CD4-positive, alpha-beta T cell (primary cell): ENCODE measurements around the gene ASAH2. TPM values are rescaled to one million over a fixed set of nuclear protein-coding genes. Genes with fewer than 3 reads are reported as not detected.

ENCODE experiments used
- ATAC-seq: fragments of 200-7000 bp; cut with Tn5 transposase; one replicate; pipeline ENCODE4 v1.10.0; 2022; ENCODE audit warnings: mild to moderate bottlenecking; ENCODE audit not compliant: poor library complexity
- CTCF ChIA-PET: fragments of 350-600 bp; sonication (Branson Sonifier 250); formaldehyde crosslinking; loops from one replicate; lab custom pipeline; 2021; ENCODE audit warnings: antibody characterized with exemption, inconsistent platforms; lab: Charles Lee
- POLR2A ChIA-PET: fragments of 350-600 bp; sonication (Branson Sonifier 250); formaldehyde crosslinking; loops from one replicate; lab custom pipeline; 2021; ENCODE audit warnings: antibody characterized with exemption, inconsistent platforms; lab: Charles Lee
- DNase-seq, 14 experiments: peaks; one replicate each; pipeline ENCODE4 v3.0.0-alpha.2; 2013 to 2020; ENCODE audit warnings: mixed read lengths in 2 of 14
- H3K27ac ChIP-seq, 2 donors: one replicate each; pipeline versions ENCODE4 v1.5.1 to v1.7.0; 2013; ENCODE audit warnings: low read length in 2 of 2, low read depth in 1 of 2, mild to moderate bottlenecking in 1 of 2
- H3K27me3 ChIP-seq, 2 experiments: 1 replicate in 1 of 2; 2 replicates in 1 of 2; pipeline versions ENCODE4 v1.6.1 to v1.7.0; 2013; ENCODE audit warnings: low read length in 2 of 2, control low read depth in 1 of 2, mild to moderate bottlenecking in 1 of 2, moderate library complexity in 1 of 2; ENCODE audit not compliant: insufficient read depth in 2 of 2, control insufficient read depth in 1 of 2
- H3K36me3 ChIP-seq: one replicate; pipeline ENCODE4 v1.6.1; 2013; ENCODE audit warnings: low read length, control low read depth; ENCODE audit not compliant: insufficient read depth
- H3K4me1 ChIP-seq: one replicate; pipeline ENCODE4 v1.6.1; 2013; ENCODE audit warnings: low read length, control low read depth; ENCODE audit not compliant: insufficient read depth
- H3K4me3 ChIP-seq: one replicate; pipeline ENCODE4 v1.5.1; 2013; ENCODE audit warnings: mild to moderate bottlenecking, low read length, moderate library complexity
- H3K9me3 ChIP-seq, 2 experiments: 1 replicate in 1 of 2; 2 replicates in 1 of 2; pipeline versions ENCODE4 v1.6.1 to v1.7.0; 2013; ENCODE audit warnings: low read length in 2 of 2, mild to moderate bottlenecking in 2 of 2, control low read depth in 1 of 2, moderate library complexity in 1 of 2; ENCODE audit not compliant: control insufficient read depth in 1 of 2, insufficient read depth in 1 of 2
- H3K27ac Mint-ChIP-seq: one replicate; pipeline ENCODE4 v1.8.0; 2020; ENCODE audit warnings: mixed read lengths
- H3K27me3 Mint-ChIP-seq: one replicate; pipeline ENCODE4 v1.8.0; 2021; ENCODE audit warnings: mixed read lengths
- H3K36me3 Mint-ChIP-seq: one replicate; pipeline ENCODE4 v1.8.0; 2021; ENCODE audit warnings: low read depth, mixed read lengths
- H3K4me1 Mint-ChIP-seq: one replicate; pipeline ENCODE4 v1.8.0; 2021; ENCODE audit warnings: low read depth, mixed read lengths
- H3K4me3 Mint-ChIP-seq: one replicate; pipeline ENCODE4 v1.8.0; 2020; ENCODE audit warnings: mild to moderate bottlenecking, mixed read lengths
- H3K9me3 Mint-ChIP-seq: one replicate; pipeline ENCODE4 v1.8.0; 2020; ENCODE audit warnings: mixed read lengths
- CTCF ChIP-seq: fragments of 200-600 bp; IDR thresholded peaks from one replicate; pipeline ENCODE4 v1.8.0; 2022; ENCODE audit warnings: antibody characterized with exemption, mild to moderate bottlenecking
- intact Hi-C, 2 experiments: fragments of 100-400 bp; cut with DNase I in 1 of 2; cut with micrococcal nuclease in 1 of 2; formaldehyde crosslinking; loops; one replicate each; pipeline versions ENCODE4 v1.15.1 to v1.9.0; 2023 to 2025; cut with DNase I, micrococcal nuclease
- total RNA-seq, 174 experiments: library from RNA in 2 of 174; stranded (reverse) in 2 of 174; gene quantifications; one replicate each; pipeline ENCODE4 v1.2.3 and lab custom pipeline; 2021 to 2026

ASAH2 gene
- total RNA-seq, 2 experiments from 2014 or later: 1.1 to 2.1 TPM

- no peak for TF ChIP-seq CTCF
Measured at GRCh38 chr10:50234486-50234885, 16.8 kb downstream of the ASAH2 start.

GRCh38 chr10:50232261-50232639 is 19.1 kb downstream of the ASAH2 start:
- no peak overlapping the region for H3K27ac Mint-ChIP-seq

More at GRCh38 chr10:50234486-50234885, 16.8 kb downstream of the ASAH2 start:
- Histone ChIP-seq H3K9me3 (no peaks in the 10 kb centered on the region), H3K27me3 (peaks cover 4 to 22% of the 10 kb centered on the region in 2 experiments), H3K4me1 (no peaks in the 10 kb centered on the region), H3K36me3 (no peaks in the 10 kb centered on the region), H3K4me3 (no peak overlapping the region), H3K27ac (no peak overlapping the region)
- Mint-ChIP-seq H3K27me3 (peaks cover 69% of the 10 kb centered on the region), H3K36me3 (no peaks in the 10 kb centered on the region), H3K4me3 (no peak overlapping the region), H3K9me3 (no peaks in the 10 kb centered on the region), H3K27ac (no peak overlapping the region), H3K4me1 (no peaks in the 10 kb centered on the region)
- ChIA-PET POLR2A (no interaction called here), CTCF (no interaction called here)
- DNase-seq (no peak), ATAC-seq (no peak)
- intact Hi-C loops: no loop called here

GRCh38 chr10:50231515-50232260 is 19.6 kb downstream of the ASAH2 start:
- Mint-ChIP-seq H3K4me3 (no peak overlapping the region), H3K9me3 (no peaks in the 10 kb centered on the region), H3K27ac (no peak overlapping the region), H3K36me3 (no peaks in the 10 kb centered on the region), H3K27me3 (peaks cover 53% of the 10 kb centered on the region), H3K4me1 (no peaks in the 10 kb centered on the region)
- no peak overlapping the region for H3K4me3 ChIP-seq
- TF ChIP-seq CTCF: no peak
- POLR2A ChIA-PET: no interaction called here
- intact Hi-C loops: no loop called here
- no peak overlapping the region for H3K27ac ChIP-seq
- peaks cover 4 to 26% of the 10 kb centered on the region in 2 experiments for H3K27me3 ChIP-seq
- no peaks in the 10 kb centered on the region for H3K9me3 ChIP-seq
- no peaks in the 10 kb centered on the region for H3K36me3 ChIP-seq
- CTCF ChIA-PET: no interaction called here
- H3K4me1 ChIP-seq: no peaks in the 10 kb centered on the region
- no peak for ATAC-seq
- no peak for DNase-seq

More at GRCh38 chr10:50232261-50232639, 19.1 kb downstream of the ASAH2 start:
- no peak overlapping the region for H3K27ac ChIP-seq
- no peak for TF ChIP-seq CTCF
- DNase-seq: no peak
- no peaks in the 10 kb centered on the region for H3K36me3 ChIP-seq
- ChIA-PET POLR2A (no interaction called here), CTCF (no interaction called here)
- no peaks in the 10 kb centered on the region for H3K9me3 ChIP-seq
- peaks cover 53% of the 10 kb centered on the region for H3K27me3 Mint-ChIP-seq
- no peak for ATAC-seq
- no peaks in the 10 kb centered on the region for H3K4me1 Mint-ChIP-seq
- H3K36me3 Mint-ChIP-seq: no peaks in the 10 kb centered on the region
- no peaks in the 10 kb centered on the region for H3K9me3 Mint-ChIP-seq
- intact Hi-C loops: no loop called here
- H3K4me3 Mint-ChIP-seq: no peak overlapping the region
- H3K27me3 ChIP-seq: peaks cover 4 to 26% of the 10 kb centered on the region in 2 experiments
- H3K4me3 ChIP-seq: no peak overlapping the region
- H3K4me1 ChIP-seq: no peaks in the 10 kb centered on the region
